GM19463 (cell line): ENCODE measurements around the gene CCR6.
"Not testable (repeated sequence)": the region's sequence is repeated elsewhere in the genome, so short reads cannot be mapped to it uniquely, and the experiment has no call there.

ENCODE experiments used
- ATAC-seq: cut with Tn5 transposase; IDR thresholded peaks from one replicate; pipeline ENCODE4 v1.9.1; 2021; ENCODE audit warnings: mild to moderate bottlenecking, moderate library complexity; ENCODE audit not compliant: unreplicated experiment

The CCR6 gene

GRCh38 chr6:167165858-167166471, 43.1 kb downstream of the CCR6 start:
- no peak for ATAC-seq

- not testable (repeated sequence) for ATAC-seq
Measured at GRCh38 chr6:167167699-167168098, 44.8 kb downstream of the CCR6 start.

- not testable (repeated sequence) for ATAC-seq
Measured at GRCh38 chr6:167168296-167168695, 45.4 kb downstream of the CCR6 start.

GRCh38 chr6:167169867-167170266, 47.0 kb downstream of the CCR6 start:
- not testable (repeated sequence) for ATAC-seq

- not testable (repeated sequence) for ATAC-seq
Measured at GRCh38 chr6:167171300-167171699, 48.4 kb downstream of the CCR6 start.

GRCh38 chr6:167172011-167172410, 49.1 kb downstream of the CCR6 start:
- ATAC-seq = not testable (repeated sequence)

GRCh38 chr6:167177271-167177670, 54.4 kb downstream of the CCR6 start:
- ATAC-seq = not testable (repeated sequence)

- ATAC-seq = not testable (repeated sequence)
Measured at GRCh38 chr6:167178896-167179655, 56.2 kb downstream of the CCR6 start.

GRCh38 chr6:167180086-167180485, 57.2 kb downstream of the CCR6 start:
- ATAC-seq = not testable (repeated sequence)

GRCh38 chr6:167181351-167181750, 58.5 kb downstream of the CCR6 start:
- not testable (repeated sequence) for ATAC-seq

GRCh38 chr6:167182913-167183314, 60.0 kb downstream of the CCR6 start:
- ATAC-seq = peak; percentile 75

GRCh38 chr6:167185101-167185500, 62.2 kb downstream of the CCR6 start:
- not testable (repeated sequence) for ATAC-seq

GRCh38 chr6:167187275-167187674, 64.4 kb downstream of the CCR6 start:
- not testable (repeated sequence) for ATAC-seq
